SK-N-MC (cell line): Measurements from ENCODE around the gene WDTC1.

ENCODE experiments used
- EZH2 ChIP-seq: fragments of 200-600 bp; sonication (generic); IDR thresholded peaks from one replicate; pipeline ENCODE4 v1.6.1; 2017; ENCODE audit warnings: antibody characterized with exemption
- POLR2AphosphoS5 ChIP-seq: IDR thresholded peaks from 2 replicates; pipeline ENCODE4 v1.6.1; 2012; ENCODE audit warnings: mild to moderate bottlenecking, low read depth, low read length, borderline replicate concordance

GRCh38 chr1:27356277-27356618 is 121.8 kb downstream of the WDTC1 start:
- no peak for TF ChIP-seq POLR2AphosphoS5
- no peak for TF ChIP-seq EZH2
